GM19372 (cell line): Measurements from ENCODE around the gene PPY.
"Not testable (repeated sequence)": the region's sequence is repeated elsewhere in the genome, so short reads cannot be mapped to it uniquely, and the experiment has no call there.

Experiments
- ATAC-seq: cut with Tn5 transposase; IDR thresholded peaks from one replicate; pipeline ENCODE4 v1.9.1; 2021; ENCODE audit warnings: mild to moderate bottlenecking, low read depth, moderate library complexity; ENCODE audit not compliant: unreplicated experiment

Gene PPY

GRCh38 chr17:43935204-43935925 lies 6.9 kb downstream of the PPY start:
- no peak for ATAC-seq

GRCh38 chr17:43932923-43933322 lies 9.4 kb downstream of the PPY start:
- ATAC-seq, result no peak

GRCh38 chr17:43932357-43932756 lies 9.9 kb downstream of the PPY start:
- no peak for ATAC-seq

- ATAC-seq, result no peak
Observed at GRCh38 chr17:43931062-43931571, 11.2 kb downstream of the PPY start.

GRCh38 chr17:43928609-43929008 lies 13.7 kb downstream of the PPY start:
- ATAC-seq, result no peak

- not testable (repeated sequence) for ATAC-seq
Observed at GRCh38 chr17:43927929-43928328, 14.3 kb downstream of the PPY start.

- ATAC-seq, result no peak
Observed at GRCh38 chr17:43927060-43927864, 15.0 kb downstream of the PPY start.

- ATAC-seq, result no peak
Observed at GRCh38 chr17:43924558-43924957, 17.7 kb downstream of the PPY start.

- no peak for ATAC-seq
Observed at GRCh38 chr17:43920500-43921095, 21.7 kb downstream of the PPY start.

GRCh38 chr17:43918026-43918389 lies 24.3 kb downstream of the PPY start:
- ATAC-seq, result no peak

GRCh38 chr17:43917348-43918025 lies 24.8 kb downstream of the PPY start:
- ATAC-seq, result no peak

GRCh38 chr17:43917016-43917347 lies 25.3 kb downstream of the PPY start:
- no peak for ATAC-seq

GRCh38 chr17:43916385-43916784 lies 25.9 kb downstream of the PPY start:
- no peak for ATAC-seq

GRCh38 chr17:43915559-43915958 lies 26.7 kb downstream of the PPY start:
- ATAC-seq, result no peak

GRCh38 chr17:43914451-43914850 lies 27.8 kb downstream of the PPY start:
- no peak for ATAC-seq

GRCh38 chr17:43913584-43913983 lies 28.7 kb downstream of the PPY start:
- no peak for ATAC-seq

- no peak for ATAC-seq
Observed at GRCh38 chr17:43912635-43913304, 29.5 kb downstream of the PPY start.

- ATAC-seq, result no peak
Observed at GRCh38 chr17:43911904-43912303, 30.4 kb downstream of the PPY start.

- ATAC-seq, result no peak
Observed at GRCh38 chr17:43909537-43910231, 32.6 kb downstream of the PPY start.
